NCI-H2171 treated with DMSO at 0.1 percent for 48 hours (cell line): Measurements from ENCODE around the gene HIP1.
"Not testable (repeated sequence)": the region's sequence is repeated elsewhere in the genome, so short reads cannot be mapped to it uniquely, and the experiment has no call there.

Experiments
- DNase-seq: peaks from one replicate; lab custom pipeline; 2025; lab: John Stamatoyannopoulos, UW

HIP1 gene

DNA sequence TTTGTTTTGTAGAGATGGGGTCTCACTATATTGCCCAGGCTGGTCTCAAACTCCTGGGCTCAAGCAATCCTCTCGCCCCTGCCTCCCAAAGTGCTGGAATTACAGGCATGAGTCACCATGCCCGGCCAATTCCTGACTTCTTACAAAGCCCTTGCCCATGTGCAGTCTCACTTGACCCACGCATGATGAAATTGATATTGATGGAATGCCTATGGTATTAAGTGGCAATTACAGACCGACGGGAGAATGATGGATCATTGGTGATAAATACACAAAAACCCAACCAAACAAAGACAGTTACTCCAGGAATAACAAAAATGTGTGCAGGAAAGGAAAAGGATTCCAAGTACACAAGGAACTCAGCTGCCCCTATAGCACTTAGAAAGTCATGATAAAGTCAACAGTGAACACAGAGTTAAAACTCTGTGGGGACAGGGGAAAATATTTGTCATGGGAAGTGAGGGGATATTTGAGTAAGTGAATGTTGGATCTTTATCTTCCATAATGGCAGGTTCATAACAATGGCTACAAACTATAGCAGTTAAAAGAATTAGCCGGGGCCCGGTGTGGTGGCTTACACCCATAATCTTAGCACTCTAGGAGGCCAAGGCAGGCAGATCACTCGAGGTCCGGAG is 21.6 kb downstream of the HIP1 start:
- no peak for DNase-seq

- DNase-seq: no peak
These were observed 22.9 kb downstream of the HIP1 start for GRCh38 chr7:75715864-75716263.

DNA sequence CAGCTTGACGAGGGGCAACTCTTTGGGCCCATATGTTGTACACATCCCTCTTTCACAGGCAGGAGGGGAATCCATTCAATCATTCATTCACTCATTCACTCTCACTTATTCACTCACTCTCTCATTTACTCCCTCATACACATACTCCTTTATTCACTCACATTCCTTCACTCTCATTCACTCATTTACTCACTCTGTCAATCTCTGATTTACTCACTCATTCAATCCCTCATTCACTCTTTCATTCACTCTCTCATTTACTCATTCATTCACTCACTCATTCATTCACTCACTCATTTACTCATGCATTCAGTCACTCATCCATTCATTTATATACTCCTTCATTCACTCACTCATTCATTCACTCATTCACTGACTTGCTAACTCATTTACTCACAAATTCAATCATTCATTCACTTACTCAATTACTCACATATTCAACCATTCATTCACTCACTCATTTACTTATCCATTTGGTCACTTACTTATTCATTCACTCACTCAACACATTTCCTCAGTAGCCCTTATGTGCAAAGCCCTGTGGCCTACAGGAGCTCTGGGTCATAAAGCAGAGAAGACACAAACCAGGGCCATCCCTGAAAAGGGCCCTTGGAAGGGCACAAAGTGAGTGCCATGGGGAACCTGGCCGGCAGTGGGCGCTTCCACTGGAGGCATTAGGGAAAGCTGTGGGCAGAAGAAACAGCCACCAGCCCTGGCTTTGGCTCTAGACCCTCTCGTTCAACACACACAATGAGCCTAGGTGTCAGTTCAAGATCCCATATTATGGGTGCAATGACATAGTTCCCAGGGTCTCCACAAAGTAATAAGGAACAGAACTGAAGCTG is 26.0 kb downstream of the HIP1 start:
- DNase-seq: no peak

DNA sequence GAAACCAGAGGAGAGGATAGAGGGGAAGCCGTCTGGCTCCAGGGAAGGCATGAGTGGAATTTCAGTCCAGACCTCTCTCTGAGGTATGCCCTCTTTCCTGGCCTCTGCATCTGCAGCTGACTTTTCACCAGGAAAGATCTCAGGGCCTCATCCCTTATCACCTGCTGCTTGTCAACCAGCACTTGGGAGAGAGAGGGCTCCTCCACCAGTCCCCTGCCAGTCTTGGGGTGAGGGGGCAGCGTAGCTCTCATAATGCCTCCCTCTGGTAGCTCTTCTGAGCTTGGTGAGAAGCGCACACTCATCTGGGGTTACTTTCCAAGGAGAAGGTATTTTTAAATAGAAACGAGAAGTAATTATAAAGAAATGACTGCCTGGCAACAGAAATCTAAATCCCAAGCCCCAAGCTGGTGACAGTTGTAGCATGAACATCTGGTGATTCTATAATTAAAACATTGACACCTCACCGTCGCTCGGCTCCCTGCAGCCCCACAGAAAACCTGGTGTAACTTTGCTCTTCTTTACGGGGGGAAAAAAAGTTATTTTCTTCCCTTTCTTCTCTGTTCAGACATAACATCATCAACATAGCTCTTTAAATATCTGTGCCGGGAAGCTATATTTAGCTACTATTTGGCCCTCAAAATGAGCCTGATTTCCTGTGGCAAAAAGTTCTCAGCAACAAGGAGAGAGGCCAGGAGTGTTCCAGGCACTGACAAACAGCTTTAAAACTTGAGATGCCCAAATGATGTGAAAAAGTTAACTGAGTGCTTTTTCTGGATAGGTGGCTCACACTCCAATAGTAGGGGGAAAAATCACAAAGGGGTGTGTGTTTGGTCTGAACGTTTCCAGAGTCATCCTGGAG is 26.9 kb downstream of the HIP1 start:
- DNase-seq: peak; percentile 28

GRCh38 chr7:75711076-75711475 is 27.7 kb downstream of the HIP1 start:
- no peak for DNase-seq

DNA sequence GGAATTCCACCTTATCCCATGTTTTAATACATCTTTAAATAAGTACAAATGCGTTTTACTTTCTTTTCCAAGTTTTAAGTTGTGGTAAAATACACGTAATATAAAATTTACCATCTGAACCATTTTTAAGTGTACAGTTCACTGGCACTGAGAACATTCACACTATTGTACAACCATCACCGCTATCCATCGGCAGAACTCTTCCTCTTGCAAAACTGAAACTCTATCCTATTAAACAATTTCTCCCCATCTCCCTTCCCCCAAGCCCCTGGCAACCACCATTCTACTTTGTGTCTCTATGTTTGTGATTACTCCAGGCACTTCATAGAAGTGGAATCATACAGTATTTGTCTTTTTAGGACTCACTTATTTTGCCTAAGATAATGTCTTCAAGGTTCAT is 33.8 kb downstream of the HIP1 start:
- DNase-seq: no peak

DNA sequence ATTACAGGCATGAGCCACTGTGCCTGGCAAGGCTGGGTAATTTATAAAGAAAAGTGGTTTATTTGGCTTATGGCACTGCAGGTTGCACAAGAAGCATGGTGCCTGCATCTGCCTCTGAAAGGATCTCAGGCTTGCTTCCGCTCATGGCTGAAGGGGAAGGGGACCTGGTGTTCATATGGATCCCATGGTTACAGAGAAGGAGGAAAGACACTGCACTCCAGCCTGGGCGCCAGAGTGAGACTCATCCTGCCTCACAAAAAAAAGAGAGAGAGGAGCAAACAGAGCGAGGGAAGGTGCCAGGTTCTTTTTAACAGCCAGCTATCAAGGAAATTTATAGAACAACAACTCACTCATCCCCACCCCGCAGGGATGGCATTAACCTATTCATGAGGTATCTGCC is 36.2 kb downstream of the HIP1 start:
- DNase-seq: no peak

DNA sequence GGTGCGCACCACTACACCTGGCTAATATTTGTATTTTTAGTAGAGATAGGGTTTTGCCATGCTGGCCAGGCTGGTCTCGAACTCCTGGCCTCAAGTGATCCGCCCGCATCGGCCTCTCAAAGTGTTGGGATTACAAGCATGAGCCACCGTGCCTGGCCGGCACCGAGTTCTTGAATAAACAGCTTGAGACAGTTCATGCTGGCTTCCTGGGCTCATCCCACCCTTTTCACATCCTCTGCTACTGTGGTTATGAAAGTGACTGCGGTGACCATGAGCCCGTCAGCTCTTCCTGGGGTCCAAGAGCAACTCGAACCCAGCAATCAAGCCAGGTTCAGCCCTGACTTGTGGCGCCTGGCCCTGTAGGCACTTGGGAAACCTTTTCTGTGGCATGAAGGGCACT is 38.7 kb downstream of the HIP1 start:
- DNase-seq: no peak

DNA sequence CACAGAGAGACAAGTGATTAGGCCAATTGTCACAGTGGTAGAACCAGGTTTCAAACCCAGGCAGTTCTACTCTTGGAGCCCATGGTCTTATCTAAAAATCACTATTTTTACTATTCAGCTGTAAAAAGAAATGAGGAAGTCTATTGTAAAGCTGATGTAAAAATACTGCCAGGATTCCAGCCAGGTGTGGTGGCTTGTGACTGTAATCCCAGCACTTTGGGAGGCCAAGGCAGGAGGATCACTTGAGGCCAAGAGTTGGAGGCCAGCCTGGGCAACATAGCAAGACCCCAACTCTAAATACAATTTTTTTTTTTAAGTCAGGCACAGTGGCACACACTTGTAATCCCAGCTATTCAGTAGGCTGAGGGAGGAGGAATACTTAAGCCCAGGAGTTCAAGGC is 40.4 kb downstream of the HIP1 start:
- DNase-seq: no peak

GRCh38 chr7:75696263-75697037 is 42.3 kb downstream of the HIP1 start:
- DNase-seq: no peak

DNA sequence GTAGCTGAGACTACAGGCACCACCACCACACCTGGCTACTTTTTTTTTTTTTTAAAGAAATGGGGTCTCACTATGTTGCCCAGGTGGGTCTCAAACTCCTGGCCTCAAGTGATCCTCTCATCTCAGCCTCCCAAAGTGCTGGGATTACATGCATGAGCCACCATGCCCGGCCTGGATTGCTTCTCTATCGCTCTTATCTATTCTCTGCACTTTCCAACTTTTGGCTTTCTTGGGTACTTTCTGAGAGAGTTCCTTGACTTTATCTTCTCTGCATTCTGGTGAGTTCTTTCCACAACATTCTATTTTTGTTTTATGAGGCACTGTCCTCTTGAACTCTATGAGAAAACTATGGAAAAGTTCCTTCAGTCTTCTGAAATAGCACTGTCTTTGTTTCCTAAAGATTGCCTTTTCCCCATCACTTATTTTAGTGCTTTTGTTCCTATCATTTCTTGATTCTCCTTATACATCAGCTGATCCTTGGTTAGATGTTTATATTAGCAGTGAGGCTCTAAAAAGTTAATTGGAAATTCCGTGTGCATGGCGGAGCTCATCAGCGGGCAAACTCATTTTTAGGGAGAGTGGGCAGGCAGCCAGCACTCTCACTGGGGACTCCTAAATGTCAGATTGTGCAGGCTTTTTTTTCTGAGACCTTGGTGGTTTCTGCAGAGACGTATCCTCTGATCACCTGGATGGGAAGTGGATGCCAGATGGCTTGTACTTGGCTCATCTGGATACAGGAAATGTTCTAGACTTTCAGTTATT is 43.9 kb downstream of the HIP1 start:
- DNase-seq: peak; percentile 98

GRCh38 chr7:75693668-75694067 is 45.1 kb downstream of the HIP1 start:
- DNase-seq: not testable (repeated sequence)

DNA sequence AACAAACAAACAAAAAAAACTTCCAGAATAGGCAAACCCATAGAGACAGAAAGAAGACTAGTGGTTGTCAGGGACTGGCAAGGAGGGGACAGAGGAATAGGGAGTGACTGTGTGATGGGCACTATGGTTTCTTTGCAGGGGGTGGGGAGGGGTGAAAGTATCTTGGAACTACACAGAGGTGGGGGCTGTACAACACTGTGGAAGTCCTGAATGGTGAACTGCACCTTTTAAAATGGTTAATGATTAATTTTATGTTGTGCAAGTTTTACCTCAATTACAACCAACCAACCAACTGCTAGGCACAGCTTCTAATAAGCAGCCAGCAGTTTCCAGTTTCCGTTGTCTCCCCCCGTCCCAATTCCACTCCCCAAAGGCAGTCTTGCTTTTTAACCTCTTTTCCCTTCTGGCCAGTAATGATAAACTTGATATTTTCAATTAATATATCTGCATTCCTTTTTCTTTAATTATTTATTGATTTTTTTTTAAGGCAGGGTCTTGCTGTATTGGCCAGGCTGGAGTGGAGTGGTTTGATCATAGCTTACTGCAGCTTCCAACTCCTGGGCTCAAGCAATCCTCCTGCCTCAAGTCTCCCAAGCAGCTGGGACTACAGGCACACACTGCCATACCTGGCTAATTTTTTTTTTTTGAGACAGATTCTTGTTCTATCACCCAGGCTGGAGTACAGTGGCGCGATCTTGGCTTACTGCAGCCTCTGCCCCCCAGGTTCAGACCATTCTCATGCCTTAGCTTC is 46.8 kb downstream of the HIP1 start:
- no peak for DNase-seq

GRCh38 chr7:75690121-75690523 is 48.6 kb downstream of the HIP1 start:
- no peak for DNase-seq

GRCh38 chr7:75689246-75690099 is 49.3 kb downstream of the HIP1 start:
- no peak for DNase-seq

DNA sequence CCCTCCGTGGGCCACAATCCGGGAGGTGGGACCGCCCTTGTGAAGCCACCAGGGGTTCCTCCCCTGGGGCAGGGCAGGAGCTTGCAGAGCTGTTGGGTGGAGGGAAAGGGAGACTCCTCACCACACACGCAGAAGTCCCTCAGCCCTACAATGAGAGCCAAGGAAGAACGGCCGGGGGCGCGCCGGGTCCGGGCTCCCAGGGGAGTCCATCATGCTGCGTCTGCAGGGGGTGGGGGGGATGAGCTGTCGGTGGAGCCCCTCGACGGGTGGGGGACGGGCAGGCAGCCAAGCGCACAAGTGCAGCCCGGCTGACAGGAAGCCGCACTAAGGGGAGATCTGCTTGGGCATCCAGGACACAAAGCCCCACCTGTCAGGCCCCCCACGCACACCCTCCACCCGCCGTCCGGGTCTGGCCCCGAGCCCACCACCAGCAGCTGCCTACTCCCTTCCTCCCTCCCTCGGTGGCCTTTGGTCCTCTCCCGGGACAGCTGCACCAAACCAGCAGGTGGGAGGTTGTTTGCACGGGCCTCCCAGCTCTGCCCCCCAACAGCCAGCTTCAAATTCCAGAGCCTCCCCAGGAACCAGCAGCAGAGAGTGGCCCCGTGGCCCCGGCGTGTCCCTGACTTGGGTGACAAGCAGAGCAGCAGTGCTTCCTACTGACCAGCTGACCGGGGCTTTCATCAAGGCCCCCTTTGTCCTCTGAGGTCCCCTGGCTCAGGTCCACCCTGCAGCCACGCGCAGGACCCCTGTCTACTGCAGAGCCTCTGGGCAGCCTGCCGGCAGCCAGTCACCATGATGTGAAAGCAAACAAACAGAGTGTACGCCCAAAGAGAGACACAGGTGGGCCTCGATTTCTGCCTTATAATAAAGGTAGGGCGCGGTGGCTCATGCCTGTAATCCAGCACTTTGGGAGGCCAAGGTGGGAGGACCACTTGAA is 50.3 kb downstream of the HIP1 start:
- DNase-seq: peak; percentile 51

DNA sequence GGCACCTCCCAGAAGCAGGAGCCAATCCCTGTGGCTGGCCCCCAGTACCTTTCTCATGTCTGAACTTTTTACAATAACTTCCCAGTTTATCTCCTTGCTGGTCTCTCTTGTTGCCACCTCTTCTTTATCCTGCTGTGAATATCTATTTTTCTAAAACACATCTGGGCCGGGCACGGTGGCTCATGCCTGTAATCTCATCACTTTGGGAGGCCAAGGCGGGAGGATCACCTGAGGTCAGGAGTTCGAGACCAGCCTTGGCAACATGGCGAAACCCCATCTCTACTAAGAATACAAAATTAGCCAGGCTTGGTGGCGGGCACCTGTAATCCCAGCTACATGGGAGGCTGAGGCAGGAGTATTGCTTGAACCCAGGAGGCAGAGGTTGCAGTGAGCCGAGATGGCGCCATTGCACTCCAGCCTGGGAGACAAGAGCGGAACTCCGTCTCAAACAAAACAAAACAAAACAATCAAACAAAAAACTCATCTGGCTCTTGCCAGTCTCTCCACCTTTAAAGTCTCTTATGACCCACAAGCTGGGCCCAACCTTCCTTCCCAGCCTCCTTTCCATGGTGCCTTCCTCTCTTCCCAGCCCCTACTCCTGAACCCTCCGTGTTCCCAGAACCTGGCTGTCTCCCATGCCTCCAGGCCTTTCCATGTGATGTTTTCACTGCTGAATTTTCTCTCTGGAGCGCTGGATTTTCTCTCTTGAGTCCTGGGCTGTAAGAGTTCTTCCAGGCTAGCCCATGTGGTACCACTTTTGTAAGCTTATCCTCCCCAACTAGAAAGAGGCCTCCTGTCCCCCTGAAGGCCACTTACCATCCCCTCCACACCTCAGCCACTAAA is 51.3 kb downstream of the HIP1 start:
- no peak for DNase-seq
